HG03039 (cell line): ENCODE data around the gene PCDHGB1.
"Not testable (repeated sequence)": the region's sequence is repeated elsewhere in the genome, so short reads cannot be mapped to it uniquely, and the experiment has no call there.

Experiments
- ATAC-seq: cut with Tn5 transposase; IDR thresholded peaks from one replicate; pipeline ENCODE4 v1.9.1; 2021; ENCODE audit warnings: mild to moderate bottlenecking, moderate library complexity; ENCODE audit not compliant: unreplicated experiment

Gene PCDHGB1

DNA sequence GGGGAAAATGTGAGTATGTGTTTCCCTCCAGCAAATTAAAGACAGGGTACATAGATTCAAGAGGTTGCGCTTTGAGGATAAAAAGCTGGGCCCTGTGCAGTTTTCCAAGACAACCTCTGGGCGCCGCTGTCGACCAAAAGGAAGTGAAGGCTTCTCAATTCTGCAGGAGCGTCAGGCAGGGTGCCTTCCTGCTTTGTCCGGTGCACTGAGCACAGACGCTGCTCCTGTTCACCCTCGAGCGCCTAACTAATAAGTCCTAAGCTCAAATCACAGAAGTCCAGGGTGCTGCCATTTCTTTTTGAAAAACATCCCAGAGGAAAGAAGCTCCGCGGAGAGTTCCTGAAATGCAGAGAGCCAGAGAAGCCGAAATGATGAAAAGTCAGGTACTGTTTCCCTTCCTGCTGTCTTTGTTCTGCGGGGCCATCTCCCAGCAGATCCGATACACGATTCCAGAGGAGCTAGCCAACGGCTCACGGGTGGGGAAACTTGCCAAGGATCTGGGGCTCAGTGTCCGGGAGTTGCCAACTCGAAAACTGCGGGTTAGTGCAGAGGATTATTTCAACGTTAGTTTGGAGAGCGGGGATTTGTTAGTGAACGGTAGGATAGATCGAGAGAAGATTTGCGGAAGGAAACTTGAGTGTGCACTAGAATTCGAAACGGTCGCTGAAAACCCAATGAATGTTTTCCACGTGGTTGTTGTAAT lies at the start of gene PCDHGB1:
PCDHGB1 (plus strand) TSS at position 183 of the 703 bp plus-strand sequence; CDS start at position 345, 162 bp downstream.
- no peak for ATAC-seq

- no peak for ATAC-seq
Measured at GRCh38 chr5:141303756-141304155, 46.1 kb upstream of the PCDHGB1 start, which contains the start of gene SLC25A2. Gene SLC25A2, minus strand, starts transcription at chr5:141304049. Its CDS starts 184 bp downstream, at chr5:141303865.

- ATAC-seq = no peak
Measured at GRCh38 chr5:141306630-141307029, 43.3 kb upstream of the PCDHGB1 start.

DNA sequence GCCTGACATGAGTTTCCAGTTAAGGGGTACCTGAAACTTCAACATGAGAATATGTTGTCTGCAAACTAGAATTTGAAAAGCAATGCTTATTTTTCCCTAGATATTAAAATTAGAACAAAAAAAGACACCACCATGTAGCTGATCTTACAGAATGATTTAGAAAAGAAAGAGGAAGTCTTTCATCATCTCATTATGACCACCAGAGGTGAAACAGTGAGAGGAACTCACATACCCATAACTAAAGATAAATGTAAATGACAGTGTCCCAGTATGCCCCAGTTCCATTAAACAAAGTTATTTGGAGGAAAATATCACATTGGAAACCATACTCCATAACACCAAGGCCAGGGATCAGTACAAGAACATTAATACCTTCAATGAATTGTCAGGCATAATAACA lies 36.2 kb upstream of the PCDHGB1 start:
- ATAC-seq = no peak

- ATAC-seq = not testable (repeated sequence)
Measured at GRCh38 chr5:141316963-141317362, 32.9 kb upstream of the PCDHGB1 start.

DNA sequence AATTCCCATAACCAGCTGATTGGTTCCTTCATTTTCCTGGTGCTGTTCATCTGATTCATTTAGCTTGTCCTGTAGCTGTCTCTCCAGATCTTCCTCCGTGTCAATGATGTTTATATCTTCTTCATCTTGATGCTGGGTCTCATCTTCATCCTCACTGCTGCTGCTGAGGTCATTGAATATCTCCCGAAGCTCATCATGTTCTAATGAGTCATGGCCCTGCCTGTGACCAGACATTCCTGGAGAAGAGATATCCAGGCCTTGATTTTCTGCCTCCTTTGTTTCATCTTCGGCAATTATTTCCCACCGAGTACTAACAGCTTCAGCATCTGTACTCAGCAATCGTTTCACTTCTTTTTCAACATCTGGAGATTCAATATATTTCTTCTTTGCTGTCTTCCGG lies 30.7 kb upstream of the PCDHGB1 start:
- ATAC-seq = no peak

DNA sequence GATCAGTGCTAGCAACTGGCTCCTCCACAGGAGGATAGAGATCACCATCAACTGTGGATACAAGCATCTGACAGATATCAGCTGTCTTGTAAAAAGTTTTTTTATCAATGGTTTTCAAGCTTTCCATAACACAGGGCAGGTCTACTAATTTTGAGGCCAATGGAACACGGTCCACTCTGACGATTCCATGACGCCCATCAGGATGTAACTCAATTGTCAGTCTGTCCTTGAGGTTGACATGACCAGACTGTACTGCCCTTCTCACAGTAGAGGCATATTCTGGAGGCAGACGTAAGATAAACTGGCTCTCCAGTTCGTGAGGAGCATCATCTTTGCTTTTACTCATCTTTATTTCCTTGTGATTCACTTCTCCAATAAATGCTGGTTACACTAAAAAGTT lies 30.2 kb upstream of the PCDHGB1 start:
- no peak for ATAC-seq

DNA sequence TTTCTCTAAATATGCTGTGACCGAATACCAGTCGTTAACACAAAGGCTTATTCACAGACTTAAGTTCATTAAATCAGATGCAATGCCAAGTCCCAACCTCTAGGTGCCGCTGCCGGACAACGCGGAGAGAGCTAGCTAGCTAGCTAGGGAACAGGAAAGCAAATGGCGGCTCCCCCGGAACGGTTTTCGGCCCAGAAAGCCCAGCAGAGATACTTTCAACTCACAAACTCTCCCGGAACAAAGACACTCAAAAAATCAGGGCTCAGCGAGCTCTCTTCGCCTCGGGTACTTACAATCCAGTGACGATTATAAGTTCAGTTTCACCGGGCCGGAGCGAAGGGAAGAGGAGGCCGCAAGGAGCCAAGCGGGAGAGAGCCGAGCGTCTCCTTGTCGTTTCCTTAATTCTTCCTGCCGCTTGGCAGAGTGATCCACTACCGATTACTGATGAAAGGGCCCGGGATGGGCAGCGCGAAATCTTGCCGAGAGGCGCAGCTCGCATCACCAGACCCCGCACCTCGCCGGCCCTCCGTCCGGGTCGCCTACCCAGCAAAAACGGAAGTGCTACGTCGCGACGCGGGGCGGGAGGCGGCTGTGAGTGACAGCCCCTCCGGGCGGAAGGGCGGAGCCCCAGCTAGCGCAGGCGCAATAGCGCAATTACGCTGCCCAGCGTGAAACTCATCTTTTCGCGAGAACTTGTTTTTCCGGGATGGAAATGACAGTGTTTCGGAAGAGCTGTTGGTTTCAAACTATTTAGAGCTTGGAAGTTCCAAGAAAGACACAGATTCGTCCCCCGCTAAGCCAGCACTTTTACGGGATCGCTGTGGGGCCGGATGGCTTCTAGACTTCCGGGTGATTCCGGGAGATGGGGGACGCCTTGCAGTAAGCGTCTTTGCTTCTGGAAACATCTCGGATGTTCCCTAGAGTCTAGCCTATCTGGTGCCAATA lies 29.4 kb upstream of the PCDHGB1 start, which contains the start of gene TAF7:
TAF7 (minus strand) TSS at position 560 of the 945 bp plus-strand sequence. CDS start 740 bp downstream, outside the sequence.
- peak; percentile 91 for ATAC-seq

GRCh38 chr5:141322261-141322660 lies 27.6 kb upstream of the PCDHGB1 start:
- ATAC-seq = no peak

DNA sequence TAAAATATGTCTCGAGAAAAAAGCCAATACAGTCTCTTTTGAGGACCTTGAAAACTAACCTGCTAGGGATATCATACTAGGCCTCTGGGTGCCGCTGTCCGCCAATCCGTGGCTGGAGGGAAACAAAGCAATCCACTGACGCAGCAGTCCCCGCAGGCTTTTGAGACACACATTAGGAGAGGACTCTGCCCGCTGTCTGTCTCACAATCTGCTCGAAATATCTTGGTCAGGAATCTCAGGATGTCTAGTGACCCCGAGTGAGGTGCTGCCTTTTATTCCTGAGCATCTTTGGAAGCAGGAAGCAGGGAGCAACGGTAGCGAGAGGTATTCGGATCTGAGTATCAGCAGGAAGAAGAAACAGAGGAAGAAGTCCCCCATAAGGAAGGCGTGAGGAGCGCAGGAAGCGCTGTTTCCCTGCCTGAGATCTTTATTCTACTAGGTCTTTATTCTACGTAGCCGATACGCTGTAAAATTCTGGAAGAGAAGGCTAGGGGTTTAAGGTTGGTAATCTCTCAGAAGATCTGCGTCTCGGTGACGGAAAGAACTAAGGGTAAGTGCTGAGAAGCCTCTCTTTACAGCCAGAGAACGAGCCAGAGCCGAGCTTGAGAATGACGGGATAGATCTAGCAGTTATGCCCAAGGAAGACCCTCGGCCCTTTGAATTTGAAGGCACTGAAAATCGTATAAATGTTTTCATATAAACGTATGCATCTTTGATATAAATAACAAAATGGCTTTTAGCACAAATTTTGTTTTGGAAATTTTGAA lies 23.6 kb upstream of the PCDHGB1 start:
- ATAC-seq = peak; percentile 88

DNA sequence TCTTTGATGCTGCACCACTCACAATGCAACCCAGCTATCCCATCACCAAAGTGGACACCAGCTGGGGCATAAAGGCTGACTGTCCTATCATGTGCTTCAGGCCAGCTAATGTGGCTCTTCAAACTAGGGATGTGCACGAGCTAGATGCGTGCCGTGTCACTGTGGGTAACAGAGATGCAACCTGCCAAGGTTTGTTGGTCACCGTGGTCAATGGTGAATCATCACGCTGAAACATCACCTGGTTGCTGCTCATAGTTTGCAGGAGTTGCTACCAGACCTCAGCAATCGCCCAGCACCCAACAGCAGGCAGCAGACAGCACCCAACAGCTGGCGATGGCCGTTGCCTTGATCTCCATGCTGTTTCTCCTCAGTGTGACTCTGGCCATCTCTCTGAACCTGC lies 21.7 kb upstream of the PCDHGB1 start:
- no peak for ATAC-seq

DNA sequence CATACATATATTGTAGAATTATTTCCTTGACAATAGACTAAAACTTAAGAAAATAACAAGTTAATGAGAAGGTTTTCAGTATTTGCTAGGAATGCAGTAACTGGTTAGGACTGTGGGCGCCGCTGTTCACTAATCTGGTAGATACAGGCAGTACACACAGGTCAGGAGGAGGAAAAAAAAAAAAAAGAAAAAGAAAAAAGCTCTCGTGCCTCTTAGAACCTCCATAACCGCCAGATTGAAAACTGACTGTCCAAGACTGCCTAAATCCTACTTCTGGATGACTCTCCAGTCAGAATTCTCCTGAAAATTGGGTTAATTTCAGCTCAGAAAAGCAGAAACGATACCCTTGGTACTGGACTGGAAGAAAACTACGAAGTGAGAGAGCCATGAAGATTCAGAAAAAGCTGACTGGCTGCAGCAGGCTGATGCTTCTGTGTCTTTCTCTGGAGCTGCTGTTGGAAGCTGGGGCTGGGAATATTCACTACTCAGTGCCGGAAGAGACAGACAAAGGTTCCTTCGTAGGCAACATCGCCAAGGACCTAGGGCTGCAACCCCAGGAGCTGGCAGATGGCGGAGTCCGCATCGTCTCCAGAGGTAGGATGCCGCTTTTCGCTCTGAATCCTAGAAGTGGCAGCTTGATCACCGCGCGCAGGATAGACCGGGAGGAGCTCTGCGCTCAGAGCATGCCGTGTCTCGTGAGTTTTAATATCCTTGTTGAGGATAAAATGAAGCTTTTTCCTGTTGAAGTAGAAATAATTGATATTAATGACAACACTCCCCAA lies 19.4 kb upstream of the PCDHGB1 start, which contains the start of gene PCDHGA1:
PCDHGA1 (plus strand) TSS at position 216 of the 782 bp plus-strand sequence.
- ATAC-seq = no peak

DNA sequence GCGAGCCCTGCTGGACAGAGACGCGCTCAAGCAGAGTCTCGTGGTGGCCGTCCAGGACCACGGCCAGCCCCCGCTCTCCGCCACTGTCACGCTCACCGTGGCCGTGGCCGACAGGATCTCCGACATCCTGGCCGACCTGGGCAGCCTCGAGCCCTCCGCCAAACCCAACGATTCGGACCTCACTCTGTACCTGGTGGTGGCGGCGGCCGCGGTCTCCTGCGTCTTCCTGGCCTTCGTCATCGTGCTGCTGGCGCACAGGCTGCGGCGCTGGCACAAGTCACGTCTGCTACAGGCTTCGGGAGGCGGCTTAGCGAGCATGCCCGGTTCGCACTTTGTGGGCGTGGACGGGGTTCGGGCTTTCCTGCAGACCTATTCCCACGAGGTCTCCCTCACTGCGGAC lies 17.3 kb upstream of the PCDHGB1 start:
- not testable (repeated sequence) for ATAC-seq

GRCh38 chr5:141338538-141339306 lies 11.2 kb upstream of the PCDHGB1 start, which contains the start of gene PCDHGA2:
Gene PCDHGA2, plus strand, starts transcription at chr5:141338760.
- no peak for ATAC-seq

DNA sequence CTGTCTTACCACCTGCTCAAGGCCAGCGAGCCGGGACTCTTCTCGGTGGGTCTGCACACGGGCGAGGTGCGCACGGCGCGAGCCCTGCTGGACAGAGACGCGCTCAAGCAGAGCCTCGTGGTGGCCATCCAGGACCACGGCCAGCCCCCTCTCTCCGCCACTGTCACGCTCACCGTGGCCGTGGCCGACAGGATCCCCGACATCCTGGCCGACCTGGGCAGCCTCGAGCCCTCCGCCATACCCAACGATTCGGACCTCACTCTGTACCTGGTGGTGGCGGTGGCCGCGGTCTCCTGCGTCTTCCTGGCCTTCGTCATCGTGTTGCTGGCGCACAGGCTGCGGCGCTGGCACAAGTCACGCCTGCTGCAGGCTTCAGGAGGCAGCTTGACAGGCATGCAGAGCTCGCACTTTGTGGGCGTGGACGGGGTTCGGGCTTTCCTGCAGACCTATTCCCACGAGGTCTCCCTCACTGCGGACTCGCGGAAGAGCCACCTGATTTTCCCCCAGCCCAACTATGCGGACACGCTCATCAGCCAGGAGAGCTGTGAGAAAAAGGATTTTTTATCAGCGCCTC lies 9.0 kb upstream of the PCDHGB1 start:
- not testable (repeated sequence) for ATAC-seq

DNA sequence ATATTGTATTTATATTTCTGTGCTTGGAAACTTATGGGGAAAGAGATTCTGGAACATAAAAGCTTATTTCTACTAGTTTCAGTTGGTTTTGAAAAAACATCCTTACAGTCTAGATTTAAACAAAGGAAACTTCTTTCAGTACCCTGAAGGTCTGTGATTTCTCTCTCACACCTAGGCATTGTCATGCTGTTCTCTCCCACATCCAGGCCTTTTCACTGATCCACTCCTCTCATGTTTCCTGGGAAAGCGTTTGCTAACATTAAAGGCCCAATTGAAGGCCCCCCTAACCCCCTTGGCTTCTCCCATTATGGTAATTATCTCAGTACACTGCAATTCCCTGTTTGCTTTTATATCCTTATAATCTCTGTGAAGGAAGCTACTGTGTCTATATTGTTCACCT lies 7.1 kb upstream of the PCDHGB1 start:
- no peak for ATAC-seq

- no peak for ATAC-seq
Measured at GRCh38 chr5:141343242-141343952, 6.5 kb upstream of the PCDHGB1 start, which contains the start of gene PCDHGA3. Gene PCDHGA3, plus strand, starts transcription at chr5:141343829. Its CDS starts 205 bp downstream, at chr5:141344034.

DNA sequence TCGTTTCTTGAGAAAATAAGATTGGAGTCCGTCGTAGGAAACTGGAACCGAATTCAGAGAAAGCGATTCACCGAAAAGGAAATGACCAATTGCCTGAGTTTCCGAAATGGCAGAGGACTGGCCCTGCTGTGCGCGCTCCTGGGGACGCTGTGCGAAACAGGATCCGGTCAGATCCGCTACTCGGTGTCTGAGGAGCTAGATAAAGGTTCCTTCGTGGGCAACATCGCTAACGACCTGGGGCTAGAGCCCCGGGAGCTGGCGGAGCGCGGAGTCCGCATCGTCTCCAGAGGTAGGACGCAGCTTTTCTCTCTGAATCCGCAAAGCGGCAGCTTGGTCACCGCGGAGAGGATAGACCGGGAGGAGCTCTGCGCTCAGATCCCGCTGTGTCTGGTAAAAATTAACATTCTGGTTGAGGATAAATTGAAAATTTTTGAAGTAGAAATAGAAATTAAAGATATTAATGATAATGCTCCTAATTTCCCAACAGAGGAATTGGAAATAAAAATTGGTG lies 5.9 kb upstream of the PCDHGB1 start:
- ATAC-seq = no peak
